HepG2 (cell line): ENCODE measurements around the gene PDIK1L. TPM values are rescaled to one million over a fixed set of nuclear protein-coding genes. Genes with fewer than 3 reads are reported as not detected.

Experiments used
- ATAC-seq: fragments of 200-7000 bp; cut with Tn5 transposase; 3 replicates; pipeline ENCODE4 v1.9.1; 2020; ENCODE audit warnings: mild to moderate bottlenecking, moderate library complexity
- BruUV-seq: library from RNA; stranded (reverse); fragments of 400-500 nt; replicated peaks from 2 replicates; lab custom pipeline; 2021; lab: Mats Ljungman, UMichigan
- CTCF ChIA-PET: fragments of 300-600 bp; formaldehyde crosslinking; extraction: SDS; loops from one replicate; lab custom pipeline; 2021; ENCODE audit warnings: low total read pairs, inconsistent platforms, low intra/inter-chr PET ratio; lab: Yijun Ruan, JAX
- POLR2A ChIA-PET: fragments of 350-600 bp; sonication (Branson Sonifier 250); formaldehyde crosslinking; loops from one replicate; lab custom pipeline; 2020; ENCODE audit warnings: antibody characterized with exemption, inconsistent platforms; lab: Yijun Ruan, JAX
- DNase-seq: peaks from one replicate; pipeline ENCODE4 v3.0.0-alpha.2; 2015; ENCODE audit warnings: low spot score
- FAIRE-seq: peaks from 3 replicates; lab custom pipeline; 2011; peaks lifted over from hg19 to GRCh38; lab: Jason Lieb, UNC
- H2AFZ ChIP-seq: one replicate; pipeline ENCODE4 v1.6.1; 2011; ENCODE audit warnings: low read length, inconsistent platforms
- H3K27ac ChIP-seq: fragments of 300-600 bp; 3 replicates; pipeline ENCODE4 v1.8.0; 2011; ENCODE audit warnings: mixed run types, mild to moderate bottlenecking, mixed read lengths, low read length, inconsistent platforms; ENCODE audit not compliant: insufficient read depth; ENCODE audit errors: extremely low read length
- H3K27me3 ChIP-seq, 2 experiments: fragments of 200-600 bp in 1 of 2; 2 replicates in 1 of 2; 3 replicates in 1 of 2; pipeline versions ENCODE4 v1.6.0 to v1.8.0; 2011; ENCODE audit warnings: low read length in 2 of 2, mild to moderate bottlenecking in 2 of 2, moderate library complexity in 2 of 2, inconsistent platforms in 1 of 2; ENCODE audit not compliant: insufficient read depth in 2 of 2, control insufficient read depth in 1 of 2
- H3K36me3 ChIP-seq, 2 experiments: fragments of 200-600 bp in 1 of 2; replicated peaks in 1 of 2; 2 replicates in 1 of 2; 3 replicates in 1 of 2; pipeline versions ENCODE4 v1.5.1 to v1.8.0; 2011; ENCODE audit warnings: low read length in 2 of 2, inconsistent platforms in 1 of 2; ENCODE audit not compliant: insufficient read depth in 2 of 2, control insufficient read depth in 1 of 2
- H3K4me1 ChIP-seq: 2 replicates; pipeline ENCODE4 v1.5.1; 2012; ENCODE audit warnings: low read length, inconsistent platforms; ENCODE audit not compliant: insufficient read depth
- H3K4me2 ChIP-seq: 2 replicates; pipeline ENCODE4 v1.6.0; 2011; ENCODE audit warnings: low read depth, low read length, inconsistent platforms
- H3K4me3 ChIP-seq, 3 experiments: fragments of 200-600 bp in 1 of 3; sonication (generic), shearing (Covaris generic) in 1 of 3; replicated peaks in 1 of 3; 2 replicates each; pipeline ENCODE4 v1.5.1; 2011 to 2016; ENCODE audit warnings: low read length in 3 of 3, inconsistent platforms in 2 of 3, low read depth in 2 of 3, mild to moderate bottlenecking in 2 of 3, control low read depth in 1 of 3, mixed read lengths in 1 of 3; ENCODE audit not compliant: insufficient read depth in 1 of 3
- H3K79me2 ChIP-seq: one replicate; pipeline ENCODE4 v1.6.1; 2011; ENCODE audit warnings: low read length, inconsistent platforms; ENCODE audit not compliant: insufficient read depth
- H3K9ac ChIP-seq: 2 replicates; pipeline ENCODE4 v1.6.0; 2011; ENCODE audit warnings: mild to moderate bottlenecking, low read depth, low read length, inconsistent platforms; ENCODE audit not compliant: insufficient read depth
- H3K9me3 ChIP-seq: 2 replicates; pipeline ENCODE4 v1.5.1; 2012; ENCODE audit warnings: mild to moderate bottlenecking, low read length
- H4K20me1 ChIP-seq: 2 replicates; pipeline ENCODE4 v1.6.0; 2011; ENCODE audit warnings: inconsistent platforms, mild to moderate bottlenecking, low read length, moderate library complexity; ENCODE audit not compliant: insufficient read depth
- HOXA7 ChIP-seq: sonication (generic); formaldehyde crosslinking; IDR thresholded peaks from 2 replicates; pipeline ENCODE4 v1.8.1; 2022; ENCODE audit warnings: mild to moderate bottlenecking, missing genetic modification reagents, moderate library complexity
- MAFK ChIP-seq, 2 experiments: IDR thresholded peaks in 1 of 2; conservative IDR thresholded peaks in 1 of 2; 2 replicates each; pipeline ENCODE4 v1.6.1; 2011; ENCODE audit warnings: improper control_type of control experiment in 2 of 2, low read length in 2 of 2
- NCOR1 ChIP-seq: fragments of 200-600 bp; sonication (generic); IDR thresholded peaks from 2 replicates; pipeline ENCODE4 v1.7.0; 2017; ENCODE audit warnings: antibody characterized with exemption, low read length, borderline replicate concordance
- ZNF567 ChIP-seq: sonication (generic); formaldehyde crosslinking; IDR thresholded peaks from 2 replicates; pipeline ENCODE4 v1.8.1; 2023; ENCODE audit warnings: mild to moderate bottlenecking, missing genetic modification reagents, borderline replicate concordance
- ZNF652 ChIP-seq: IDR thresholded peaks from 2 replicates; pipeline ENCODE4 v1.6.1; 2016; ENCODE audit warnings: low read depth, borderline replicate concordance
- ZNF878 ChIP-seq: sonication (generic); formaldehyde crosslinking; IDR thresholded peaks from 2 replicates; pipeline ENCODE4 v1.8.1; 2023; ENCODE audit warnings: mild to moderate bottlenecking, missing genetic modification reagents, moderate library complexity
- WGBS: methylation state at CpG from one replicate; pipeline ENCODE4 v1.1.6; 2017; ENCODE audit warnings: low lambda C conversion rate; 5-methylcytosine and 5-hydroxymethylcytosine counted together
- in situ Hi-C: cut with HindIII; loops from 2 replicates; pipeline ENCODE4 v1.10.0; 2017; ENCODE audit warnings: low pct_unique_long_range_greater_than_20kb; ENCODE audit not compliant: extremely low pct_ligation_motif_present
- intact Hi-C: fragments of 100-400 bp; cut with micrococcal nuclease; formaldehyde crosslinking; loops from one replicate; pipeline ENCODE4 v1.10.0; 2022; ENCODE audit not compliant: unreplicated experiment
- polyA plus RNA-seq, 8 experiments: library from polyadenylated mRNA; depleted of rRNA in 3 of 8; stranded (reverse) in 7 of 8; unstranded in 1 of 8; fragments of >200 nt; fragmentation: Illumina TruSeq in 4 of 8; extraction: Trizol in 4 of 8; gene quantifications; 2 replicates each; pipeline versions ENCODE4 v1.2.1 to v1.2.3, GENCODE V29; 2011 to 2016; ENCODE audit warnings: low read depth in 4 of 8, missing spikeins in 1 of 8, mixed read lengths in 1 of 8; ENCODE audit not compliant: insufficient read depth in 1 of 8
- total RNA-seq, 5 experiments: library from RNA; depleted of rRNA; stranded (reverse); fragments of >200 nt; fragmentation: Illumina TruSeq; extraction: Trizol; gene quantifications; 2 replicates each; pipeline ENCODE4 v1.2.3, GENCODE V29; 2016; ENCODE audit warnings: low read depth in 1 of 5
- TF ChIP-seq, protein P1 (sequence below): sonication (generic); formaldehyde crosslinking; IDR thresholded peaks from 2 replicates; pipeline ENCODE4 v1.5.0; 2020; ENCODE audit warnings: mild to moderate bottlenecking, low read depth, missing genetic modification reagents, borderline replicate concordance

The PDIK1L gene
- total and polyA plus RNA-seq, 2 of the 13 experiments (the other 11 are each of a cell fraction or from before 2014, with no cell fraction given) = 1.9 to 4.6 TPM

DNA sequence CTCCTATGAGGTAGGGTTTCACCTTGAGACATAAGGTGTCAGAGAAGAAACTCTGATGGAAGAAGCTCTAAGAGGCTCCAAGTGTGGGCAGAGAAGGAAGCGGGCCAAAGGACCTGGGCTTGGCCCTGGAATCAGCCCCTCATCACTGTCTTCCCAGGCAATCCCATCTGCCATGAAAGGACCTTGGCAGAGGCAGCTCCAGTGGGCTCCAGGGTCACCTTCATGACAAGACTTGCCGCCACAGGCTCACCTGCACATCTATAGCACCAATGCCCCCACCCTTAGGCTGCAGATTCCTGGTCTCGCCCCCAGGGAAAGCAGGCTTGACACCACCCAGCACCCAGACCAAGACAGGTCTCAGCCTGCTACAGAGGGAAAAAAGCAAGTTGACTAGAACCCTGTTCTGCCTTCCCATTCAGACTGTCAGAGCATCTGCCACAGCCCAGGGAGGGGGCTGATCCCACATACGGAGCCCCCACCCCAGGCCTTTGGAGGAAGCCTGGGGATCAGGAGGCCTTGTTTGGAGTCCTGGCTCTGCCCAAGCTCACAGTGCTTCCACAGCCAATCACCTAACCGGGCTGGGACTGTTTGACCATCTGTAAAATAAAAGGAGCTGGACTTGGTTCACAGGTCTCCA is 46.8 kb downstream of the PDIK1L start:
- no peak for FAIRE-seq
- Histone ChIP-seq H3K9me3 (no peaks in the 10 kb centered on the region), H3K9ac (no peak overlapping the region), H3K79me2 (no peaks in the 10 kb centered on the region), H3K4me1 (peaks cover 24% of the 10 kb centered on the region), H4K20me1 (no peaks in the 10 kb centered on the region), H3K27ac (no peak overlapping the region), H3K4me2 (no peak overlapping the region), H3K36me3 (no peaks in the 10 kb centered on the region), H2AFZ (no peak overlapping the region), H3K4me3 (no peak overlapping the region), H3K27me3 (peaks cover 16 to 65% of the 10 kb centered on the region in 2 experiments; a peak in 4 of 5 replicates)
- BruUV-seq = no TSS peak
- in situ Hi-C loops (loop anchor here (10.0 kb wide), 1 partner anchor 54 kb away; no protein-coding TSS in a partner anchor), intact Hi-C loops (no loop called here)
- ChIA-PET POLR2A (no interaction called here), CTCF (no interaction called here)
- no peak for TF ChIP-seq HOXA7 (CRISPR knock-in tag)
- no peak for TF ChIP-seq MAFK (conservative IDR thresholded peaks at IDR 0.05 in 1 of 2, IDR thresholded peaks at IDR 0.05 in 1 of 2; ENCODE audit: low read length in 2 of 2)
- TF ChIP-seq, protein P1, sequence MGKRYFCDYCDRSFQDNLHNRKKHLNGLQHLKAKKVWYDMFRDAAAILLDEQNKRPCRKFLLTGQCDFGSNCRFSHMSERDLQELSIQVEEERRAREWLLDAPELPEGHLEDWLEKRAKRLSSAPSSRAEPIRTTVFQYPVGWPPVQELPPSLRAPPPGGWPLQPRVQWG (CRISPR knock-in tag) = no peak
- ATAC-seq = no peak
- WGBS = 23% methylated on average over 3 of the region's 5 CpGs
- no peak for DNase-seq

DNA sequence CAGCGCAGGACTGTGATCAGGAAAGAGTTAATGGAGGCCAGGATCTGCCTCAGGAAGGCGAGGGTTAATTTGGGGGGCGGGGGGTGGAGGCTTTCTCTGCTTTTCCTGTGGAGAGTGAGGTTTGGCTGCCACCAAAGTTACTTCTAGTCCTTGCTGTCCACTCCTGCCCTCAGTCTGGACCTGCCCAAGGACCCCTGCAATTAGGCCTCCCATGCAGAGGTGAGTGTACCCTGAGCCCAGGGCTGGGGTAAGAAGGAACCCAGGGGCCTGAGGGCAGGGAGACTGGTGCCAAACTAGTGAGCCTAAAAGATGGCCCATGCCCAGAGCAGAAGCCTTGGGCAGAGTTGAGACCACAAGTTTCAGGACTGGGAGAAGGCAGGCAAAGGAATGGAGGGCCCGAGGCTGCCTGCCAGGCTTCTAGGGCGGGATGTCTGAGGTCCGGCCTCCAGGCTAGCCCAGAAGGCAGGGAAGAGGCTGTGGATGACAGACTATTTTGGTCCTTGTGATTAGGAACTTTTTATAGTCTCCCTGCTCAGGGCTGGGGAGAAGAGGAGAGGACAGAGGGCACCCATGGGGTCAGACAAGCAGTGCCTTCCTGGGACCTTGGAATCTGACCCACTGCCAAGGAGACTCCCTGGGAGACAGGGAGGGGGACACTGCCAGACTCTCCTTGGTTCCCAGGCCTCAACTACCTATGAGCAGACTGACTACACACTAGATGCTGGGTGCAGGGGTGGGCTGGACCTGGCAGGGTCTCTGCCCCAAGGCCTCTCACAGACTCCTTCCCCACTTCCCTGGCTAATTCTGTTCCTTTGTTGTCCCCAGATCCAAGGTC is 47.5 kb downstream of the PDIK1L start, which contains the start of gene FAM110D:
Gene FAM110D, plus strand, starts transcription at position 172 of the 835 bp plus-strand sequence. CDS start 2,213 bp downstream, outside the sequence.
- BruUV-seq = no TSS peak
- DNase-seq = no peak
- Histone ChIP-seq H3K79me2 (no peaks in the 10 kb centered on the region), H3K4me1 (peaks cover 30% of the 10 kb centered on the region), H3K27ac (no peak within 1 kb of the TSS), H3K36me3 (no peaks in the 10 kb centered on the region), H4K20me1 (no peaks in the 10 kb centered on the region), H3K9ac (no peak within 1 kb of the TSS), H3K9me3 (no peaks in the 10 kb centered on the region), H3K27me3 (peaks cover 14 to 69% of the 10 kb centered on the region in 2 experiments; a peak in 4 of 5 replicates), H3K4me2 (no peak within 1 kb of the TSS), H3K4me3 (no peak within 1 kb of the TSS), H2AFZ (no peak within 1 kb of the TSS)
- in situ Hi-C loops (loop anchor here (10.0 kb wide), 1 partner anchor 54 kb away; no protein-coding TSS in a partner anchor), intact Hi-C loops (no loop called here)
- no peak for TF ChIP-seq MAFK (conservative IDR thresholded peaks at IDR 0.05 in 1 of 2, IDR thresholded peaks at IDR 0.05 in 1 of 2; ENCODE audit: low read length in 2 of 2)
- TF ChIP-seq ZNF567 = no peak
- no peak for TF ChIP-seq ZNF878 (CRISPR knock-in tag)
- no peak for TF ChIP-seq NCOR1
- TF ChIP-seq ZNF652 (CRISPR knock-in tag) = 0 out of 2 replicates have a peak, but pooled peaks have one; percentile 50
- no peak for ATAC-seq
- POLR2A ChIA-PET = no interaction called here
- CTCF ChIA-PET = no interaction called here
- 8% methylated on average over 6 of the region's 6 CpGs for WGBS
- FAIRE-seq = no peak
